Spinal cord (tissue), 10 donors: Measurements from ENCODE around the gene OLA1. TPM values are rescaled to one million over a fixed set of nuclear protein-coding genes. Genes with fewer than 3 reads are reported as not detected.

Experiments
- DNase-seq, 6 donors: peaks; one replicate each; pipeline versions ENCODE4 v3.0.0 to v3.0.0-alpha.2; 2013 to 2015; ENCODE audit warnings: low spot score in 6 of 6, low read depth in 4 of 6
- H3K27ac ChIP-seq: one replicate; pipeline ENCODE4 v1.5.1; 2013; ENCODE audit warnings: low read depth, low read length, control low read depth
- H3K27me3 ChIP-seq: one replicate; pipeline ENCODE4 v1.6.1; 2013; ENCODE audit warnings: low read length; ENCODE audit not compliant: control insufficient read depth, insufficient read depth
- H3K36me3 ChIP-seq: one replicate; pipeline ENCODE4 v1.6.1; 2013; ENCODE audit warnings: low read length; ENCODE audit not compliant: control insufficient read depth, insufficient read depth
- H3K4me1 ChIP-seq: one replicate; pipeline ENCODE4 v1.6.1; 2013; ENCODE audit warnings: low read length; ENCODE audit not compliant: control insufficient read depth, insufficient read depth
- H3K4me3 ChIP-seq: one replicate; pipeline ENCODE4 v1.5.1; 2013; ENCODE audit warnings: low read depth, low read length, control low read depth
- H3K9me3 ChIP-seq: one replicate; pipeline ENCODE4 v1.6.1; 2013; ENCODE audit warnings: low read length; ENCODE audit not compliant: control insufficient read depth, insufficient read depth
- WGBS: methylation state at CpG from one replicate; pipeline ENCODE4 v1.1.5; 2013; ENCODE audit warnings: missing lambda C conversion rate; ENCODE audit not compliant: insufficient coverage; 5-methylcytosine and 5-hydroxymethylcytosine counted together
- polyA plus RNA-seq, 2 donors: library from polyadenylated mRNA; unstranded; fragments of 120-200 nt; gene quantifications; one replicate each; pipeline ENCODE4 v1.2.1, GENCODE V29; 2013; ENCODE audit not compliant: insufficient read length in 2 of 2
- total RNA-seq, 2 donors: library from RNA; depleted of rRNA in 1 of 2; stranded (reverse); fragments of 120-200 nt in 1 of 2; fragments of >200 nt in 1 of 2; gene quantifications; one replicate each; pipeline versions ENCODE4 v1.2.3 to v1.2.4, GENCODE V29; 2013 to 2014
- donor health status: healthy.

The OLA1 gene
- total and polyA plus RNA-seq, 4 donors = 81.4 to 169 (median 134) TPM

- Histone ChIP-seq H3K36me3 (no peaks in the 10 kb centered on the region), H3K4me1 (peaks cover 4% of the 10 kb centered on the region), H3K27me3 (no peaks in the 10 kb centered on the region), H3K9me3 (no peaks in the 10 kb centered on the region), H3K4me3 (peak overlapping the region; percentile 16), H3K27ac (peak overlapping the region; percentile 76)
- 40% methylated on average over 5 of the region's 10 CpGs for WGBS
- no peak for DNase-seq
Observed at GRCh38 chr2:174053355-174054151, 194.8 kb downstream of the OLA1 start.

DNA sequence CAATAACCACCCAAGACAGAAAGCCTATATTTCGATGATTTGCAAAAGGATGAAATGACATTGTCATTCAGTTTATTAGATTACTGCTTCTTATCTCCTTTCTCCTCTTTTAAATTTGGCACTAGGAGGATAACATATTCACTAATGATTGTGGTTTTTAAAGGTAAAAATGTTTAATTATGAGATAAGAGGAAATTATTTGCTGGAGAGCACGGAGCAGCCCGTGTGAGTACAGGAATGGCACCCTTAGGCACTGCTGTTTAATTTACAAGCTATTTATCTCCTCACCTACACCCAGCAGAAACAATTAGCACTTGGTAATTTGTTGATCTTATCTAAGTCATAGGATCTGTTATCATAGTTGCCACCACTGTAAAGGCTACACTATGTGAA is 195.8 kb downstream of the OLA1 start:
- DNase-seq = no peak
- no CpG with 5 or more reads among the region's 3 CpGs for WGBS
- Histone ChIP-seq H3K27ac (peak overlapping the region; percentile 76), H3K4me3 (no peak overlapping the region), H3K4me1 (peaks cover 7% of the 10 kb centered on the region), H3K9me3 (no peaks in the 10 kb centered on the region), H3K36me3 (no peaks in the 10 kb centered on the region), H3K27me3 (no peaks in the 10 kb centered on the region)

- peak in 2 of 6 donors; percentile 38 to 48 for DNase-seq
- Histone ChIP-seq H3K36me3 (no peaks in the 10 kb centered on the region), H3K4me3 (no peak overlapping the region), H3K9me3 (no peaks in the 10 kb centered on the region), H3K27ac (peak overlapping the region; percentile 76), H3K4me1 (peaks cover 7% of the 10 kb centered on the region), H3K27me3 (no peaks in the 10 kb centered on the region)
- WGBS = 73% methylated on average over 8 of the region's 13 CpGs
Observed at GRCh38 chr2:174051741-174052583, 196.4 kb downstream of the OLA1 start.

DNA sequence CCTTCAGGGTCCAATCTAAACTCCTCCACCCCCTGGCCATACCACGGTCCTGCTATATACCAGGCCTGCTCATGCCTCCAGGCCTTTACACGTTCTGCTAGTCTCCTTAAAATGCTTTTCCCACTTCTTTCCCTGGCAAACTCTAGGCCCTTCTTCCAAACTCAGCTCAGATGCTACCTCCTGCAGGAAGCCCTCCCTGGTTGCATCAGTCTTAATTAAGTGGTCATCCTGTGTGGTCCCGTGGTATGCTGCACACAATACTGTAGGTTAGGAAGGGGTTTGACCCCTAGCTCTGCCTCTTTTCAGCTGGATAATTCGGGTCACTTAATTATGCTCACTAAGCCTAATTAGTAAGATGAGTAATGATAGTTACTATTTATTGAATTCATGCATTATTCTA is 197.3 kb downstream of the OLA1 start:
- no peak for DNase-seq
- Histone ChIP-seq H3K9me3 (no peaks in the 10 kb centered on the region), H3K27ac (peak overlapping the region; percentile 76), H3K27me3 (no peaks in the 10 kb centered on the region), H3K4me3 (no peak overlapping the region), H3K36me3 (no peaks in the 10 kb centered on the region), H3K4me1 (peaks cover 10% of the 10 kb centered on the region)
- WGBS = 81% methylated on average over 2 of the region's 4 CpGs

- WGBS = no CpG with 5 or more reads among the region's 2 CpGs
- H3K4me3 ChIP-seq = no peak overlapping the region
Observed at GRCh38 chr2:174049895-174050294, 198.4 kb downstream of the OLA1 start.

GRCh38 chr2:174048243-174048642 is 200.1 kb downstream of the OLA1 start:
- DNase-seq = no peak
- no peak overlapping the region for H3K27ac ChIP-seq
- no peaks in the 10 kb centered on the region for H3K36me3 ChIP-seq
- H3K4me1 ChIP-seq = peaks cover 6% of the 10 kb centered on the region
- no peaks in the 10 kb centered on the region for H3K9me3 ChIP-seq
- WGBS = 91% methylated on average over 19 of the region's 20 CpGs
- H3K27me3 ChIP-seq = no peaks in the 10 kb centered on the region
- H3K4me3 ChIP-seq = no peak overlapping the region

More at GRCh38 chr2:174049895-174050294, 198.4 kb downstream of the OLA1 start:
- Histone ChIP-seq H3K36me3 (no peaks in the 10 kb centered on the region), H3K4me1 (peaks cover 10% of the 10 kb centered on the region), H3K27ac (no peak overlapping the region), H3K9me3 (no peaks in the 10 kb centered on the region), H3K27me3 (no peaks in the 10 kb centered on the region)
- no peak for DNase-seq

DNA sequence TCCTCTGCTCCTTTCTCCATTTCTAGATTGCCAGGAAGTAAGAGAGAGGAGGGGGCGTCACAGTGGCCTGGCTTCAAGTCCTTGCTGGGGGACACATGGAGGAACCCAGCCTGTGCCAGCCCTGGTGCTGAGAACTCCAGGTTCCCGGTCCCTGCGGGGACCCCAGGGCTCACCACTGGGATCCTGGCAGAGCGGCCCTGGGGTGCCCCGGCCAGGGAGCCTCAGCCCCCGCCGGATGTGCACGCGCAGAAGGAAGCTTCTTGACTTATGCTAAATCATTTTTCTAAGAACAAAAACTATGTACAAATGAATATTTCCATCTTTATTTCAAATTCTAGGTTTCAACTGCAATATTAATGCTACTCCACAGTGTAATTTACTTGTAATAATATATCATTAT is 200.6 kb downstream of the OLA1 start:
- H3K9me3 ChIP-seq = no peaks in the 10 kb centered on the region
- H3K4me1 ChIP-seq = peaks cover 6% of the 10 kb centered on the region
- H3K27ac ChIP-seq = no peak overlapping the region
- 97% methylated on average over 4 of the region's 9 CpGs for WGBS
- no peak overlapping the region for H3K4me3 ChIP-seq
- no peaks in the 10 kb centered on the region for H3K27me3 ChIP-seq
- no peaks in the 10 kb centered on the region for H3K36me3 ChIP-seq
- DNase-seq = no peak

GRCh38 chr2:174046172-174046571 is 202.2 kb downstream of the OLA1 start:
- peaks cover 6% of the 10 kb centered on the region for H3K4me1 ChIP-seq
- WGBS = 100% methylated on average over 2 of the region's 3 CpGs
- DNase-seq = no peak

DNA sequence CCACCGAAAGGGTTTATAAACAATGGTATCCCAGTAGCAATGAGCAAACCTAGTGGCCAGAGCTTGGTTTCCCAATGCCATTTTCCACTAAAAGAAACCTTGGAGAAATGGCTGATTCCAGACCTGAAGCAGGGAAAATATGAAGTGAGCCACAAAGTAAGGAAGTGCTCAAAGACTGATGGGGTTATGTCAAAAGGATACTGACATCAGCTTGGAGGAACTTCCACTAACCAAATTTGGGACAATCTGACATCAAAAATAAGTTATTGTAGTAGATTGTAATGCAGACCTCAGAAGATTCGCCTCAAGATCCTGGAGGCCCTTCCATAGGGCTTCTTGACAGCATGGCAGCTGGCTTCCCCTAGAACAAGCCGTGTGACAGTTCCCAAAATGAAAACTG is 203.8 kb downstream of the OLA1 start:
- DNase-seq = no peak
- Histone ChIP-seq H3K27ac (no peak overlapping the region), H3K36me3 (no peaks in the 10 kb centered on the region), H3K4me3 (no peak overlapping the region), H3K27me3 (no peaks in the 10 kb centered on the region), H3K9me3 (no peaks in the 10 kb centered on the region), H3K4me1 (peaks cover 13% of the 10 kb centered on the region)
- WGBS = no CpG with 5 or more reads among the region's 3 CpGs

More at GRCh38 chr2:174046172-174046571, 202.2 kb downstream of the OLA1 start:
- Histone ChIP-seq H3K27me3 (no peaks in the 10 kb centered on the region), H3K9me3 (no peaks in the 10 kb centered on the region), H3K36me3 (no peaks in the 10 kb centered on the region), H3K27ac (no peak overlapping the region), H3K4me3 (no peak overlapping the region)
